GM06990 (cell line): ENCODE results near the gene EME2.

Source experiments
- DNase-seq: peaks from one replicate; pipeline ENCODE4 v3.0.0-alpha.2; 2011; ENCODE audit not compliant: insufficient read length; ENCODE audit errors: extremely low read depth
- H3K27me3 ChIP-seq: replicated peaks from 2 replicates; pipeline ENCODE4 v1.6.0; 2011; ENCODE audit warnings: low read length; ENCODE audit not compliant: control insufficient read depth, insufficient read depth
- H3K36me3 ChIP-seq: 2 replicates; pipeline ENCODE4 v1.5.1; 2011; ENCODE audit warnings: low read length; ENCODE audit not compliant: control insufficient read depth, insufficient read depth
- H3K4me3 ChIP-seq: replicated peaks from 2 replicates; pipeline ENCODE4 v1.5.1; 2011; ENCODE audit warnings: low read depth, mild to moderate bottlenecking, control low read depth, low read length
- TF ChIP-seq, protein P1 (sequence below): IDR thresholded peaks from 2 replicates; pipeline ENCODE4 v1.5.1; 2011; ENCODE audit warnings: low read length, control low read depth, mild to moderate bottlenecking, inconsistent platforms; ENCODE audit not compliant: insufficient read depth, poor library complexity, severe bottlenecking

EME2 gene

GRCh38 chr16:1762879-1763520, 9.6 kb upstream of the EME2 start:
- Histone ChIP-seq H3K4me3 (no peak overlapping the region), H3K27me3 (no peaks in the 10 kb centered on the region), H3K36me3 (peaks cover 52% of the 10 kb centered on the region)
- TF ChIP-seq, protein P1, sequence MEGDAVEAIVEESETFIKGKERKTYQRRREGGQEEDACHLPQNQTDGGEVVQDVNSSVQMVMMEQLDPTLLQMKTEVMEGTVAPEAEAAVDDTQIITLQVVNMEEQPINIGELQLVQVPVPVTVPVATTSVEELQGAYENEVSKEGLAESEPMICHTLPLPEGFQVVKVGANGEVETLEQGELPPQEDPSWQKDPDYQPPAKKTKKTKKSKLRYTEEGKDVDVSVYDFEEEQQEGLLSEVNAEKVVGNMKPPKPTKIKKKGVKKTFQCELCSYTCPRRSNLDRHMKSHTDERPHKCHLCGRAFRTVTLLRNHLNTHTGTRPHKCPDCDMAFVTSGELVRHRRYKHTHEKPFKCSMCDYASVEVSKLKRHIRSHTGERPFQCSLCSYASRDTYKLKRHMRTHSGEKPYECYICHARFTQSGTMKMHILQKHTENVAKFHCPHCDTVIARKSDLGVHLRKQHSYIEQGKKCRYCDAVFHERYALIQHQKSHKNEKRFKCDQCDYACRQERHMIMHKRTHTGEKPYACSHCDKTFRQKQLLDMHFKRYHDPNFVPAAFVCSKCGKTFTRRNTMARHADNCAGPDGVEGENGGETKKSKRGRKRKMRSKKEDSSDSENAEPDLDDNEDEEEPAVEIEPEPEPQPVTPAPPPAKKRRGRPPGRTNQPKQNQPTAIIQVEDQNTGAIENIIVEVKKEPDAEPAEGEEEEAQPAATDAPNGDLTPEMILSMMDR = no peak
- no peak for DNase-seq

GRCh38 chr16:1763521-1764511, 8.8 kb upstream of the EME2 start:
- TF ChIP-seq, protein P1 = peak; percentile 22
- H3K4me3 ChIP-seq = no peak overlapping the region
- H3K36me3 ChIP-seq = peaks cover 57% of the 10 kb centered on the region
- no peak for DNase-seq
- H3K27me3 ChIP-seq = no peaks in the 10 kb centered on the region

- H3K27me3 ChIP-seq = no peaks in the 10 kb centered on the region
- H3K4me3 ChIP-seq = no peak overlapping the region
- DNase-seq = no peak
- TF ChIP-seq, protein P1 = no peak
- peaks cover 62% of the 10 kb centered on the region for H3K36me3 ChIP-seq
These were observed 7.6 kb upstream of the EME2 start for GRCh38 chr16:1764971-1765370.

DNA sequence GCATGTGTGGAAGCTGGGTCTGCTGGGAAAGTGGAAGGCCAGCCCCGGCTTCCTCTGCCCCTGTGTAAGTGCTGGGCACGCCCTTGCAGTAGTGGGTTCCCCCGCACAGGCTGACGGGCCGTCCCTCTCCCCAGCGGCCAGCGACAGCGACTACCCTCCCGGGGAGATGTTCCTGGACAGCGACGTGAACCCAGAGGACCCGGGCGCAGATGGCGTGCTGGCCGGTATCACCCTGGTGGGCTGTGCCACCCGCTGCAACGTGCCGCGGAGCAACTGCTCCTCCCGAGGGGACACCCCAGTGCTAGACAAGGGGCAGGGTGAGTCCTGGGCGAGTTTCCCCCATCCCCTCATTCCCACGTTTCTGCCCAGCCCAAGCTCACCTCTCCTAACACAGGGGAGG, 6.8 kb upstream of the EME2 start:
- TF ChIP-seq, protein P1 = no peak
- H3K36me3 ChIP-seq = peaks cover 58% of the 10 kb centered on the region
- DNase-seq = no peak
- no peaks in the 10 kb centered on the region for H3K27me3 ChIP-seq
- H3K4me3 ChIP-seq = no peak overlapping the region

GRCh38 chr16:1766231-1766630, 6.4 kb upstream of the EME2 start:
- Histone ChIP-seq H3K27me3 (no peaks in the 10 kb centered on the region), H3K36me3 (peaks cover 56% of the 10 kb centered on the region), H3K4me3 (no peak overlapping the region)
- no peak for DNase-seq
- TF ChIP-seq, protein P1 = no peak
